Astrocyte of the spinal cord (primary cell): ENCODE data around the gene CLDN19.
A peak's percentile ranks its signal among the peaks of the same experiment; 100 is the strongest.

ENCODE experiments used
- DNase-seq: peaks from one replicate; pipeline ENCODE4 v3.0.0; 2011; ENCODE audit warnings: low read depth, low spot score
- H3K4me3 ChIP-seq: 2 replicates; pipeline ENCODE4 v1.5.1; 2011; ENCODE audit warnings: low read depth, mild to moderate bottlenecking, low read length, moderate library complexity
- CTCF ChIP-seq: IDR thresholded peaks from 2 replicates; pipeline ENCODE4 v1.5.1; 2012; ENCODE audit warnings: low read depth, mild to moderate bottlenecking, low read length, inconsistent platforms
- in situ Hi-C: cut with HindIII; loops from 2 replicates; pipeline ENCODE4 v1.10.0; 2017; ENCODE audit warnings: low sequenced_read_pairs

The CLDN19 gene, protein sequence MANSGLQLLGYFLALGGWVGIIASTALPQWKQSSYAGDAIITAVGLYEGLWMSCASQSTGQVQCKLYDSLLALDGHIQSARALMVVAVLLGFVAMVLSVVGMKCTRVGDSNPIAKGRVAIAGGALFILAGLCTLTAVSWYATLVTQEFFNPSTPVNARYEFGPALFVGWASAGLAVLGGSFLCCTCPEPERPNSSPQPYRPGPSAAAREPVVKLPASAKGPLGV

DNA sequence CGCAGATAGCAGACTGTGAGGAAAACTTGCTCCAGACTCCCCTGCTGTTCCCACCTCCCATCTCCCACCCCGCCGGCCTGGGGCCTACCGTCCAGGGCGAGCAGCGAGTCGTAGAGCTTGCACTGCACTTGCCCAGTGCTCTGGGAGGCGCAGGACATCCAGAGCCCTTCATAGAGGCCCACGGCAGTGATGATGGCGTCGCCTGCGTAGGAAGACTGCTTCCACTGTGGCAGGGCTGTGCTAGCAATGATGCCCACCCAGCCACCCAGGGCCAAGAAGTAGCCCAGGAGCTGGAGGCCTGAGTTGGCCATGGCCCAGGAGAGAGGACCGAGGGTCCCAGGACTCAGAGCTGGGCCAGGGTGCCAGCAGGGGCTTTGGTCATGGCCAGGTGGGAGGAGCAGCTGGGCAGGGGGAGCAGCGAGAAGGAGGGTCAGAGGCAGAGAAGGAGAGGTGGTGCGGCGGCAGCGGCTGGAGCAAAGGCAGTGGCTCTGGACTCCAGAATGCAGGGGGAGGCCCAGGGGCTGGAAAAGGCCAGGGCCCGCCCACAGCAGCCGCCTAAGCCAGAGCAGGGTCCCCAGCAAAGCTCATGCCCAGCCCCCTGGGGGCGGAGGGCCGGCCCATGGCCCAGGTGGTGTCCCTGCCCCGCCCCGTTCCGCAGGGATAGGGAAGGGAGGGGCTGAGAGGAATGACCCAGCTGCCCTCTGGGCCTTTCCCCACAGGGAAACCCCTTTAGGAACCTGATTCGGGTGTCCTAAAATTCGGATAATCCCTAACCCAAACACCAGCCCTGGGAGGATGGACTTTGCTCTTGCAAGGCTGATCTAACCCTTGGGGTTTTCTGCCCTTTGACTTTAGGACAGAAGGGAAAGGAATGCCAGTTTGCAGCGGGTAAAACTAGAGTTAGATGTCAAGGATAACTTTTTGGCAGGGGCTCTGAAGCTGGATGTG is at the start of gene CLDN19:
Gene CLDN19 (minus strand): TSS at position 484 of the 948 bp plus-strand sequence. CDS start 173 bp downstream, at position 311.
- DNase-seq, result no peak
- in situ Hi-C loops, result no loop called here
- TF ChIP-seq CTCF, result no peak
- H3K4me3 ChIP-seq, result no peak within 1 kb of the TSS

DNA sequence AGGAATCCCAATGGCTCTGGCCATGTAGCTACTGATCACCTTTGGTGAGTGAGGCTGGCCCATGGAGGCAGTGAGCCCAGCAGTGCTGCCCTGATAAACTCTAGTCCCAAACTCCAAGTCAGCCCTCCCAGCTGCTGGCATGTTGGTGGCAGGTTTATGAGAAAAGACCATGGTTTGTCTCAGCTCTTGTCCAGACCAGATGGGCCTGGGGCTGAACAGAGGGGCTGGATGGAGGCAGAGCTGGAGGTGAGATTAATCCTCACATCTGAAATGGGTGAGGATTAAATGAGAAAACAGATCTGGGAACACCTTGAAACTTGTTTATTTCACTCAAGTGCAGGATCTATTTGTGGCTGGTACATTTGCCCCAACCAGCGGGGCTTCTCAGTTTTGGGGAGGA is 48.0 kb upstream of the CLDN19 start:
- in situ Hi-C loops, result no loop called here
- no peak overlapping the region for H3K4me3 ChIP-seq
- DNase-seq, result no peak
- no peak for TF ChIP-seq CTCF

GRCh38 chr1:42786097-42786496 is 46.1 kb upstream of the CLDN19 start:
- in situ Hi-C loops, result no loop called here
- DNase-seq, result no peak
- H3K4me3 ChIP-seq, result no peak overlapping the region
- TF ChIP-seq CTCF, result no peak

- no peak for TF ChIP-seq CTCF
- peak within 1 kb of the TSS; percentile 31 for H3K4me3 ChIP-seq
- in situ Hi-C loops, result no loop called here
- no peak for DNase-seq
Measured at GRCh38 chr1:42784946-42785693, 45.1 kb upstream of the CLDN19 start, which contains the start of gene TMEM269. TMEM269 (plus strand) TSS chr1:42784991; CDS start chr1:42789894, 4,903 bp downstream.

- no peak for DNase-seq
- TF ChIP-seq CTCF, result no peak
- no peak overlapping the region for H3K4me3 ChIP-seq
- in situ Hi-C loops, result no loop called here
Measured at GRCh38 chr1:42784547-42784945, 44.5 kb upstream of the CLDN19 start.

DNA sequence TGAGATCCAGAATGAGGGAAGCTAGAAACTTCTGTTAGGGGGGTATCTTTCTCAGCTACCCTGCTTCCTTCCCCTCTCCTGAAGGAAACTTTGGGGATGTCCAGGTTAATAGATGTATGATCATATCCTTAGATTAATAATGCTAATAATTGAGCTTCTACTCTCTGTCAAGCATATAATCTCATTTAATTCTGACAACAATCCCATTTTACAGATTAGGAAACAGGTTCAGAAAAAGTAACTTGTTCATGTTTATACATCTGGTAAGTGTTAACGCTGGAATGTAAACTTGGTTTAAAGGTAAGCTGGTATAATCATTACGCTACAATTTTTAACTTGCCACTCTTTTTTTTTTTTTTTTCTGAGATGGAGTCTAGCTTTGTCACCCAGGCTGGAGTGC is 43.1 kb upstream of the CLDN19 start:
- TF ChIP-seq CTCF, result no peak
- in situ Hi-C loops, result no loop called here

More for the DNA sequence above, 43.1 kb upstream of the CLDN19 start:
- no peak for DNase-seq
- H3K4me3 ChIP-seq, result no peak overlapping the region
